Stimulated activated CD8-positive, alpha-beta memory T cell treated with anti-CD3 and anti-CD28 coated beads, Interleukin-7, amount 100 ng/mL, for 4 hours (primary cell): ENCODE measurements around the gene DCANP1.

Source experiments
- DNase-seq, 2 donors: peaks; one replicate each; pipeline ENCODE4 v3.0.0-alpha.2; 2020; ENCODE audit warnings: low read depth in 2 of 2

The DCANP1 gene

GRCh38 chr5:135480511-135480910 is 33.4 kb upstream of the DCANP1 start:
- DNase-seq, result no peak

GRCh38 chr5:135478938-135479337 is 31.8 kb upstream of the DCANP1 start:
- no peak for DNase-seq

- DNase-seq, result no peak
These were observed 30.5 kb upstream of the DCANP1 start for GRCh38 chr5:135477613-135478066.

GRCh38 chr5:135476615-135477581 is 29.8 kb upstream of the DCANP1 start:
- no peak for DNase-seq

- DNase-seq, result no peak
These were observed 27.0 kb upstream of the DCANP1 start for GRCh38 chr5:135473956-135474670.

GRCh38 chr5:135472141-135472540 is 25.0 kb upstream of the DCANP1 start:
- DNase-seq, result no peak

GRCh38 chr5:135471726-135472125 is 24.6 kb upstream of the DCANP1 start:
- DNase-seq, result no peak

GRCh38 chr5:135469911-135470310 is 22.8 kb upstream of the DCANP1 start:
- no peak for DNase-seq

- DNase-seq, result no peak
These were observed 21.4 kb upstream of the DCANP1 start for GRCh38 chr5:135468541-135468940.

GRCh38 chr5:135467871-135468485 is 20.8 kb upstream of the DCANP1 start:
- no peak for DNase-seq

- DNase-seq, result no peak
These were observed 20.0 kb upstream of the DCANP1 start for GRCh38 chr5:135467051-135467625.

GRCh38 chr5:135466178-135467050 is 19.3 kb upstream of the DCANP1 start:
- peak; percentile 39 for DNase-seq

GRCh38 chr5:135465391-135466122 is 18.4 kb upstream of the DCANP1 start:
- no peak for DNase-seq

GRCh38 chr5:135462304-135462703 is 15.2 kb upstream of the DCANP1 start:
- DNase-seq, result peak; percentile 8 to 15

- DNase-seq, result no peak
These were observed 14.5 kb upstream of the DCANP1 start for GRCh38 chr5:135461481-135462151.

GRCh38 chr5:135460246-135461033 is 13.3 kb upstream of the DCANP1 start:
- no peak for DNase-seq

GRCh38 chr5:135458921-135459331 is 11.8 kb upstream of the DCANP1 start:
- no peak for DNase-seq

- no peak for DNase-seq
These were observed 11.2 kb upstream of the DCANP1 start for GRCh38 chr5:135458356-135458755.
